IMR-90 (cell line): ENCODE measurements around the gene UBN1. TPM values are rescaled to one million over a fixed set of nuclear protein-coding genes. Genes with fewer than 3 reads are reported as not detected.

Source experiments
- ATAC-seq: fragments of 200-7000 bp; cut with Tn5 transposase; 2 replicates; pipeline ENCODE4 v1.9.1; 2020; ENCODE audit warnings: low read depth, mild to moderate bottlenecking, moderate library complexity
- BruUV-seq: library from RNA; stranded (reverse); fragments of 400-500 nt; replicated peaks from 2 replicates; lab custom pipeline; 2021; lab: Mats Ljungman, UMichigan
- CTCF ChIA-PET: fragments of 300-600 bp; formaldehyde crosslinking; extraction: SDS; loops from one replicate; lab custom pipeline; 2021; ENCODE audit warnings: antibody characterized with exemption; lab: Yijun Ruan, JAX
- POLR2A ChIA-PET: fragments of 300-600 bp; sonication (Branson Sonifier 250); formaldehyde crosslinking; loops from one replicate; lab custom pipeline; 2022; ENCODE audit warnings: antibody characterized with exemption; ENCODE audit not compliant: unreplicated experiment; lab: Charles Lee
- DNase-seq: peaks from one replicate; pipeline ENCODE4 v3.0.0; 2013
- H2AFZ ChIP-seq: replicated peaks from 2 replicates; pipeline ENCODE3; 2013; ENCODE audit warnings: low read length, mild to moderate bottlenecking; ENCODE audit not compliant: poor library complexity
- H2AK5ac ChIP-seq: 2 replicates; pipeline ENCODE4 v1.6.1; 2013; ENCODE audit warnings: low read depth, low read length, inconsistent platforms
- H2AK9ac ChIP-seq: replicated peaks from 2 replicates; pipeline ENCODE3; 2013; ENCODE audit warnings: mild to moderate bottlenecking, low read depth, low read length, moderate library complexity; ENCODE audit not compliant: poor library complexity
- H2BK120ac ChIP-seq: 2 replicates; pipeline ENCODE4 v1.6.1; 2013; ENCODE audit warnings: low read depth, low read length, inconsistent platforms
- H2BK15ac ChIP-seq: 3 replicates; pipeline ENCODE4 v1.6.1; 2013; ENCODE audit warnings: low read depth, low read length, inconsistent platforms
- H2BK20ac ChIP-seq: 2 replicates; pipeline ENCODE4 v1.6.1; 2013; ENCODE audit warnings: low read depth, mild to moderate bottlenecking, inconsistent platforms, low read length, moderate library complexity
- H2BK5ac ChIP-seq: 2 replicates; pipeline ENCODE4 v1.6.1; 2013; ENCODE audit warnings: mild to moderate bottlenecking, low read depth, low read length, inconsistent platforms; ENCODE audit not compliant: poor library complexity, severe bottlenecking
- H3K14ac ChIP-seq: replicated peaks from 2 replicates; pipeline ENCODE4 v1.6.1; 2013; ENCODE audit warnings: low read depth, low read length, inconsistent platforms
- H3K18ac ChIP-seq: 2 replicates; pipeline ENCODE4 v1.6.1; 2013; ENCODE audit warnings: low read depth, low read length, control low read depth
- H3K23ac ChIP-seq: 2 replicates; pipeline ENCODE4 v1.6.1; 2013; ENCODE audit warnings: low read depth, low read length, inconsistent platforms
- H3K27ac ChIP-seq: 2 replicates; pipeline ENCODE4 v1.5.1; 2013; ENCODE audit warnings: mild to moderate bottlenecking, control low read depth, low read length; ENCODE audit not compliant: insufficient read depth
- H3K27me3 ChIP-seq: 2 replicates; pipeline ENCODE4 v1.6.1; 2013; ENCODE audit warnings: low read length; ENCODE audit not compliant: control insufficient read depth, insufficient read depth
- H3K36me3 ChIP-seq: 2 replicates; pipeline ENCODE4 v1.6.1; 2013; ENCODE audit warnings: low read length, mixed read lengths; ENCODE audit not compliant: control insufficient read depth, insufficient read depth
- H3K4ac ChIP-seq: 2 replicates; pipeline ENCODE4 v1.6.1; 2013; ENCODE audit warnings: low read depth, low read length, inconsistent platforms
- H3K4me1 ChIP-seq: 2 replicates; pipeline ENCODE4 v1.6.1; 2013; ENCODE audit warnings: low read length, mixed read lengths; ENCODE audit not compliant: control insufficient read depth, insufficient read depth
- H3K4me2 ChIP-seq: 2 replicates; pipeline ENCODE4 v1.6.1; 2013; ENCODE audit warnings: low read depth, mild to moderate bottlenecking, control low read depth, low read length, moderate library complexity
- H3K4me3 ChIP-seq: 2 replicates; pipeline ENCODE4 v1.5.1; 2013; ENCODE audit warnings: low read depth, mild to moderate bottlenecking, control low read depth, low read length, moderate library complexity; ENCODE audit not compliant: insufficient read depth
- H3K56ac ChIP-seq: 2 replicates; pipeline ENCODE4 v1.6.1; 2013; ENCODE audit warnings: low read length, inconsistent platforms; ENCODE audit not compliant: insufficient read depth; ENCODE audit errors: extremely low read depth
- H3K79me1 ChIP-seq, 2 experiments: 2 replicates each; pipeline ENCODE4 v1.6.1; 2013; ENCODE audit warnings: low read length in 2 of 2, inconsistent platforms in 1 of 2, low read depth in 1 of 2
- H3K9ac ChIP-seq: 2 replicates; pipeline ENCODE4 v1.6.1; 2013; ENCODE audit warnings: low read depth, low read length, control low read depth
- H3K9me1 ChIP-seq: 2 replicates; pipeline ENCODE4 v1.6.1; 2013; ENCODE audit warnings: low read length, inconsistent platforms; ENCODE audit not compliant: insufficient read depth
- H3K9me3 ChIP-seq: 2 replicates; pipeline ENCODE4 v1.6.1; 2013; ENCODE audit warnings: low read length; ENCODE audit not compliant: control insufficient read depth, insufficient read depth
- H4K20me1 ChIP-seq: 2 replicates; pipeline ENCODE4 v1.6.1; 2013; ENCODE audit warnings: low read length, inconsistent platforms; ENCODE audit not compliant: insufficient read depth
- H4K5ac ChIP-seq: 2 replicates; pipeline ENCODE4 v1.6.1; 2013; ENCODE audit warnings: mild to moderate bottlenecking, low read depth, low read length, control low read depth
- H4K8ac ChIP-seq, 2 experiments: 2 replicates each; pipeline ENCODE4 v1.6.1; 2013; ENCODE audit warnings: low read depth in 2 of 2, low read length in 2 of 2, control low read depth in 1 of 2, inconsistent platforms in 1 of 2
- H4K91ac ChIP-seq: 2 replicates; pipeline ENCODE4 v1.6.1; 2013; ENCODE audit warnings: low read depth, low read length, inconsistent platforms; ENCODE audit not compliant: insufficient read depth
- POLR2A ChIP-seq: IDR thresholded peaks from 2 replicates; pipeline ENCODE4 v1.6.1; 2012; ENCODE audit warnings: mild to moderate bottlenecking, low read depth, low read length
- RAD21 ChIP-seq: IDR thresholded peaks from 2 replicates; pipeline ENCODE4 v1.6.1; 2012; ENCODE audit warnings: low read length, improper control_type of control experiment
- WGBS, 2 experiments: methylation state at CpG; one replicate each; pipeline versions ENCODE4 v1.1.5 to v1.1.7; 2013; ENCODE audit warnings: missing lambda C conversion rate in 2 of 2; ENCODE audit not compliant: insufficient read length in 1 of 2; ENCODE audit errors: extremely low coverage in 2 of 2; 5-methylcytosine and 5-hydroxymethylcytosine counted together
- dilution Hi-C: fragments of 300-500 bp; cut with HindIII; formaldehyde crosslinking; loops from one replicate; pipeline ENCODE4 v1.14.3; 2018; ENCODE audit warnings: low sequenced_read_pairs; ENCODE audit not compliant: unreplicated experiment
- in situ Hi-C: fragments of 300-500 bp; cut with MboI; formaldehyde crosslinking; loops from 3 replicates; pipeline ENCODE4 v1.14.3; 2019; ENCODE audit warnings: low sequenced_read_pairs, inconsistent platforms, mixed read lengths
- intact Hi-C: fragments of 100-400 bp; cut with micrococcal nuclease; formaldehyde crosslinking; loops from 2 replicates; pipeline ENCODE4 v1.10.0; 2022
- polyA plus RNA-seq, 3 experiments: library from polyadenylated mRNA; depleted of rRNA; stranded (reverse); fragments of >200 nt; gene quantifications; 2 replicates each; pipeline ENCODE4 v1.2.3, GENCODE V29; 2012; ENCODE audit warnings: low replicate concordance in 1 of 3
- total RNA-seq: library from RNA; depleted of rRNA; stranded (reverse); fragments of >200 nt; gene quantifications from 2 replicates; pipeline ENCODE4 v1.2.3, GENCODE V29; 2012

UBN1 gene
- total and polyA plus RNA-seq, 2 of the 4 experiments (the other 2 are of a cell fraction) = 5.7 to 16.3 TPM

- H2AFZ ChIP-seq = no peak overlapping the region
- dilution Hi-C loops = no loop called here
- H2AK9ac ChIP-seq = no peak overlapping the region
- H4K5ac ChIP-seq = no peak overlapping the region
- no TSS peak for BruUV-seq
- H2BK20ac ChIP-seq = no peak overlapping the region
- no peak overlapping the region for H3K4me3 ChIP-seq
- in situ Hi-C loops = no loop called here
- no peak overlapping the region for H3K14ac ChIP-seq
- H3K56ac ChIP-seq = no peak overlapping the region
- no peak overlapping the region for H4K91ac ChIP-seq
- H3K23ac ChIP-seq = no peak overlapping the region
- H3K4ac ChIP-seq = no peak overlapping the region
- H2BK120ac ChIP-seq = no peak overlapping the region
- H2BK5ac ChIP-seq = no peak overlapping the region
- peaks cover 2% of the 10 kb centered on the region; the same call in 1 of the 2 replicates for H3K4me1 ChIP-seq
- DNase-seq = no peak
- 64% methylated on average over 3 of the region's 18 CpGs; no CpG with 5 or more reads in 1 of the 2 experiments for WGBS, 2 experiments
- H3K9ac ChIP-seq = no peak overlapping the region
- H3K36me3 ChIP-seq = no peaks in the 10 kb centered on the region
- H3K18ac ChIP-seq = no peak overlapping the region
- no peak overlapping the region for H2AK5ac ChIP-seq
- H2BK15ac ChIP-seq = no peak overlapping the region
- H3K27ac ChIP-seq = no peak overlapping the region
- no peak overlapping the region for H3K4me2 ChIP-seq
- peaks cover 21% of the 10 kb centered on the region for H3K27me3 ChIP-seq
- intact Hi-C loops = no loop called here
- no peak for ATAC-seq
- no peak for TF ChIP-seq POLR2A
- TF ChIP-seq RAD21 = no peak
- no peak overlapping the region for H4K8ac ChIP-seq
- H3K9me1 ChIP-seq = no peaks in the 10 kb centered on the region
- POLR2A ChIA-PET = no interaction called here
- H4K20me1 ChIP-seq = no peaks in the 10 kb centered on the region
- CTCF ChIA-PET = no interaction called here
- H3K9me3 ChIP-seq = peaks cover 8% of the 10 kb centered on the region
- H3K79me1 ChIP-seq = no peaks in the 10 kb centered on the region
These were observed 75.6 kb downstream of the UBN1 start for GRCh38 chr16:4922721-4923342.
